Measurements from ENCODE around the gene PHC2.
A peak's percentile ranks its signal among the peaks of the same experiment; 100 is the strongest.

Gene PHC2

GRCh38 chr1:33327587-33328325, 103.1 kb downstream of the PHC2 start:
- H3K27ac ChIP-seq = peak overlapping the region; percentile 79
- TF ChIP-seq CTCF (conservative IDR thresholded peaks at IDR 0.05) = no peak

- H3K27ac ChIP-seq = peak overlapping the region; percentile 79
- no peak for TF ChIP-seq CTCF (conservative IDR thresholded peaks at IDR 0.05)
Measured at GRCh38 chr1:33326785-33327184, 104.1 kb downstream of the PHC2 start.

- H3K27ac ChIP-seq = no peak overlapping the region
- no peak for TF ChIP-seq CTCF (conservative IDR thresholded peaks at IDR 0.05)
Measured at GRCh38 chr1:33324677-33325575, 106.0 kb downstream of the PHC2 start.

- no peak for TF ChIP-seq CTCF (conservative IDR thresholded peaks at IDR 0.05)
- 0 out of 2 replicates have a peak overlapping the region, but pooled peaks have one; percentile 2 for H3K27ac ChIP-seq
Measured at GRCh38 chr1:33323663-33324477, 107.0 kb downstream of the PHC2 start.

GRCh38 chr1:33322870-33323585, 107.9 kb downstream of the PHC2 start:
- no peak overlapping the region for H3K27ac ChIP-seq
- no peak for TF ChIP-seq CTCF (conservative IDR thresholded peaks at IDR 0.05)

- H3K27ac ChIP-seq = no peak overlapping the region
- no peak for TF ChIP-seq CTCF (conservative IDR thresholded peaks at IDR 0.05)
Measured at GRCh38 chr1:33322109-33322508, 108.8 kb downstream of the PHC2 start.
